Measurements from ENCODE around the gene HSD17B11.
"Not testable (repeated sequence)": the region's sequence is repeated elsewhere in the genome, so short reads cannot be mapped to it uniquely, and the experiment has no call there.

Gene HSD17B11

DNA sequence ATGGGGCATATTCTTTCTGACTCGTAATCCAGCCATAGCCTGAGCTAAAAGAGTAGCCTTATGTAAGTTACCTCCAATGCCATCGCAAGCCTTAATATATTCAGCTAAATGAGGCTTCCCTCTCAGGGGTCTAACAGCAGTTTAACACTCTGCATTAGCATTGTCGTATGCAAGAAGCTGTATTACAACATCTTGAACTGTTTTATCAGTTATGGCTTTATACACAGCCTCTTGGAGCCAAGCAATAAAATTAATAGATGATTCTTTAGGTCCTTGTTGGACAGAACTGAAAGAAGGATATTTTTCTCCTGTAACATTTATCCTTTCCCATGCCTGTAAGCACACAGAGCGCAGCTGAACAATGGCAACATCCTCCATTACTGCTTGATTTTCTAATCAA, 15.9 kb upstream of the HSD17B11 start:
- not testable (repeated sequence) for H3K27ac ChIP-seq (ENCODE audit: low read depth, low read length); H3K4me1 ChIP-seq (ENCODE audit: control insufficient read depth in 5 of 5, insufficient read depth in 5 of 5, low read length in 5 of 5); H3K27me3 ChIP-seq (ENCODE audit: control insufficient read depth in 5 of 5, insufficient read depth in 4 of 5, low read length in 5 of 5); H3K9me3 ChIP-seq (ENCODE audit: control insufficient read depth in 5 of 5, low read length in 5 of 5); H3K4me3 ChIP-seq (ENCODE audit: low read depth in 1 of 5, low read length in 5 of 5); H3K9ac ChIP-seq (ENCODE audit: low read length in 5 of 5); H3K36me3 ChIP-seq (ENCODE audit: control insufficient read depth in 5 of 5, insufficient read depth in 5 of 5, low read length in 5 of 5)

DNA sequence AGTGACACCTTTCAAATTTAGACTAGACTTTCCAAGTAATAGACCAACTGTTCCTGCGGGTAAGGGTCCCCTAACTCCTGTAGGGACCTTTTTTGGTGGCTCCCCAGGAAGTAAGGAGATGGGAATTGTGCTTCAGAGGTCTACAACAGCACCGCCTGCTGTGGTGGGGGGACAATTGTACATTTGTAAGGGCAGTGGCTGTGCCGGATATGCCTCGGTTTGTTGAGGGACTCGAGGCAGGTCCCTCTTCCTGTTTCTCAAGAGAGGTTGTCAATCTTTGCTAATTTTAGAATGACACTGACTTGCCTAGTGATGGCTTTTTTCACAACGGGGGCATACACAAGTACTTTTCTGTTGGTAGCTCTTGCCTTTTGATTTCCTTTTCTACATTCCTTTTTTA, 15.5 kb upstream of the HSD17B11 start:
- no peak overlapping the region for H3K27ac ChIP-seq (ENCODE audit: low read depth, low read length)

DNA sequence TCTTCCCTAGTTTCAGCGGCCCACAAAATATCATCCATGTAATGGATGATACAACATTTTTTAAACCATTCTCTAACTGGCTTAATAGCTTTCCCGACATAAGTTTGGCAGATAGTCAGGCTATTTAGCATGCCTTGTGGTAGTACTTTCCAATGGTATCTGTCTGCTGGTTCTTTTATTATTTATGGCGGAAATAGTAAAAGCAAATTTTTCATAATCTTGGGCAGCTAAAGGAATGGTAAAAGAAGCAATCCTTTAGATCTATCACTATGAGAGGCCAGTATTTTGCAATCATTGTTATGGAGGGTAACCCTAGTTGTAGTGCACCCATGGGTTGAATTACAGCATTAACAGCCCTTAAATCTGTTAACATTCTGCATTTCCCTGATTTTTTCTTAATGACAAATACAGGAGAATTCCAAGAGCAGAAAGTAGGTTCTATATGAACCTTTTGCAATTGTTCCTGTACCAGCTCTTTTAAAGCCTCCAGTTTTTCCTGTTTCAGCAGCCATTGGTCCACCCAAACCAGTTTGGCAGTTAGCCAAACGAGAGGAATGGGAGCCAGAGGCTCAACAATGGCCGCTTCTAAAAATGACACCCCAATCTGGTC, 14.3 kb upstream of the HSD17B11 start:
- no peak overlapping the region for H3K9ac ChIP-seq (ENCODE audit: low read length in 5 of 5)
- H3K4me3 ChIP-seq (ENCODE audit: low read depth in 1 of 5, low read length in 5 of 5): no peak overlapping the region
- H3K27ac ChIP-seq (ENCODE audit: low read depth, low read length): no peak overlapping the region
- no peaks in the 10 kb centered on the region for H3K9me3 ChIP-seq (ENCODE audit: control insufficient read depth in 5 of 5, low read length in 5 of 5)
- H3K4me1 ChIP-seq (ENCODE audit: control insufficient read depth in 5 of 5, insufficient read depth in 5 of 5, low read length in 5 of 5): peaks cover 0 to 6% (median 0%) of the 10 kb centered on the region in 5 donors
- H3K27me3 ChIP-seq (ENCODE audit: control insufficient read depth in 5 of 5, insufficient read depth in 4 of 5, low read length in 5 of 5): peaks cover 0 to 6% (median 0%) of the 10 kb centered on the region in 5 donors
- H3K36me3 ChIP-seq (ENCODE audit: control insufficient read depth in 5 of 5, insufficient read depth in 5 of 5, low read length in 5 of 5): no peaks in the 10 kb centered on the region

More for the DNA sequence above, 15.5 kb upstream of the HSD17B11 start:
- H3K4me3 ChIP-seq (ENCODE audit: low read depth in 1 of 5, low read length in 5 of 5): no peak overlapping the region
- H3K4me1 ChIP-seq (ENCODE audit: control insufficient read depth in 5 of 5, insufficient read depth in 5 of 5, low read length in 5 of 5): peaks cover 0 to 6% (median 0%) of the 10 kb centered on the region in 5 donors
- no peaks in the 10 kb centered on the region for H3K9me3 ChIP-seq (ENCODE audit: control insufficient read depth in 5 of 5, low read length in 5 of 5)
- H3K27me3 ChIP-seq (ENCODE audit: control insufficient read depth in 5 of 5, insufficient read depth in 4 of 5, low read length in 5 of 5): peaks cover 0 to 6% (median 0%) of the 10 kb centered on the region in 5 donors
- no peaks in the 10 kb centered on the region for H3K36me3 ChIP-seq (ENCODE audit: control insufficient read depth in 5 of 5, insufficient read depth in 5 of 5, low read length in 5 of 5)
- no peak overlapping the region for H3K9ac ChIP-seq (ENCODE audit: low read length in 5 of 5)

DNA sequence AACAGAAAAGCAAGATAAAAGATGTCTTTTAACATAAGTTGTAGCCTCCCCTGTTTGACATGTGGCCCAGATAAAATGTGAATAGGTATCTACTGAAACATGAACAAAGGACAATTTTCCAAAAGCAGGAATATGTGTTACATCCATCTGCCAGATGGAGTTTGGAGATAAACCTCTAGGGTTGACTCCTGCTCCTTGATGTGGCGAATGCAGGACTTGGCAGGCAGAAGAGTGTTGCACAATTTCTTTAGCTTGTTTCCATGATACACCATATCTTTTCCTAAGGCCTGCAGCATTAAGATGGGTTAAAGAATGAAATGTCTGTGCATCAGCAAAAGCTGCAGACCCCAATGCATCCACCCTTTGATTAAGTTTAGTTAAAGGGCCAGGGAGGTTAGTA, 12.7 kb upstream of the HSD17B11 start:
- not testable (repeated sequence) for H3K27me3 ChIP-seq (ENCODE audit: control insufficient read depth in 5 of 5, insufficient read depth in 4 of 5, low read length in 5 of 5); H3K9ac ChIP-seq (ENCODE audit: low read length in 5 of 5); H3K4me3 ChIP-seq (ENCODE audit: low read depth in 1 of 5, low read length in 5 of 5); H3K27ac ChIP-seq (ENCODE audit: low read depth, low read length); H3K4me1 ChIP-seq (ENCODE audit: control insufficient read depth in 5 of 5, insufficient read depth in 5 of 5, low read length in 5 of 5); H3K36me3 ChIP-seq (ENCODE audit: control insufficient read depth in 5 of 5, insufficient read depth in 5 of 5, low read length in 5 of 5); H3K9me3 ChIP-seq (ENCODE audit: control insufficient read depth in 5 of 5, low read length in 5 of 5)

DNA sequence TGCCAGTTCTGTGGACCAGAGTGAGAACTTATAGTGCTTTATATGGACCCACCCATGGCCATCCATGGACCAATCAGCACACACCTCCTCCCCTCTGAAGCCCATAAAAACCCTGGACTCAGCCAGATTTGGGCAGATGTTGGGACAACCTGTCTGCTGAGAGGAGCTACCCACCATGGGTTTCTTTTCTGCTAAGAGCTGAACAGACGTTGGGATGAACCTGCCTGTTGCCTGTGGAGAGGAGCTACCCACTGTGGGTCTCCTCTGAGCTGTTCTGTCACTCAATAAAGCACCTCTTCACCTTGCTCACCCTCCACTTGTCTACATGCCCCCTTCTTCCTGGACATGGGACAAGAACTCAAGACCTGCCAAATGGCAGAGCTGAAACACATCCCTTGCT, 9.0 kb upstream of the HSD17B11 start:
- no peaks in the 10 kb centered on the region for H3K36me3 ChIP-seq (ENCODE audit: control insufficient read depth in 5 of 5, insufficient read depth in 5 of 5, low read length in 5 of 5)
- no peak overlapping the region for H3K9ac ChIP-seq (ENCODE audit: low read length in 5 of 5)
- no peak overlapping the region for H3K4me3 ChIP-seq (ENCODE audit: low read depth in 1 of 5, low read length in 5 of 5)
- no peaks in the 10 kb centered on the region for H3K9me3 ChIP-seq (ENCODE audit: control insufficient read depth in 5 of 5, low read length in 5 of 5)
- H3K4me1 ChIP-seq (ENCODE audit: control insufficient read depth in 5 of 5, insufficient read depth in 5 of 5, low read length in 5 of 5): no peaks in the 10 kb centered on the region
- no peaks in the 10 kb centered on the region for H3K27me3 ChIP-seq (ENCODE audit: control insufficient read depth in 5 of 5, insufficient read depth in 4 of 5, low read length in 5 of 5)
- no peak overlapping the region for H3K27ac ChIP-seq (ENCODE audit: low read depth, low read length)

DNA sequence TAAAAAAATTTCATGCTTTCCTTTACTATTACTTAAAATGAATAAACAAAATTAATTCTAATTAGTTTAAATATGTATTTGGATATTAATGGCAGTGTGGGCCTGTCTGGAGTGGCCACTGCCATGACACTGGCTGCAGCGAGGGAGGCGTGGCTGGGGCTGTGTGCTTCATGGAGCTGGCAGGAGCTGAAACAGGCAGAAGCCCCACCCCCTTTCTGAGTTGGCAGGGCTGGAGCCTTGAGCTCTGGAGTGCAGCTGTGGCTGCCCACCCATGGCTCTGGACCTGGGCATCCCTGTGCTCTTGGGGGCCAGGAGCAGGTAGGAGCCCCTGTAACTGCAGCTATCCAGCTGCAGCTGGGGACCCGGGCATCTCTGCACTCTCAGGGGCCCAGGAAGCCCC, 8.2 kb upstream of the HSD17B11 start:
- H3K4me3 ChIP-seq (ENCODE audit: low read depth in 1 of 5, low read length in 5 of 5): no peak overlapping the region
- H3K9me3 ChIP-seq (ENCODE audit: control insufficient read depth in 5 of 5, low read length in 5 of 5): no peaks in the 10 kb centered on the region
- no peaks in the 10 kb centered on the region for H3K4me1 ChIP-seq (ENCODE audit: control insufficient read depth in 5 of 5, insufficient read depth in 5 of 5, low read length in 5 of 5)
- no peaks in the 10 kb centered on the region for H3K27me3 ChIP-seq (ENCODE audit: control insufficient read depth in 5 of 5, insufficient read depth in 4 of 5, low read length in 5 of 5)
- H3K36me3 ChIP-seq (ENCODE audit: control insufficient read depth in 5 of 5, insufficient read depth in 5 of 5, low read length in 5 of 5): no peaks in the 10 kb centered on the region
- no peak overlapping the region for H3K9ac ChIP-seq (ENCODE audit: low read length in 5 of 5)
- no peak overlapping the region for H3K27ac ChIP-seq (ENCODE audit: low read depth, low read length)

DNA sequence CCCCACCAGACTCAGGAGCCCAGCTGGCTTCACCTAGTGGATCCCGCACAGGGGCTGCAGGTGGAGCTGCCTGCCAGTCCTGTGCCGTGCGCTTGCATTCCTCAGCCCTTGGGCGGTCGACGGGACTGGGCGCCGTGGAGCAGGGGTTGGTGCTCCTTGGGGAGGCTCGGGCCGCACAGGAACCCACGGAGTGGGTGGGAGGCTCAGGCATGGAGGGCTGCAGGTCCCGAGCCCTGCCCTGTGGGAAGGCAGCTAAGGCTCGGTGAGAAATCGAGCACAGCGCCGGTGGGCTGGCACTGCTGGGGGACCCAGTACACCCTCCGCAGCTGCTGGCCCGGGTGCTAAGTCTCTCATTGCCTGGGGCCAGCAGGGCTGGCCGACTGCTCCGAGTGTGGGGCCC, 4.9 kb upstream of the HSD17B11 start:
- not testable (repeated sequence) for H3K4me3 ChIP-seq (ENCODE audit: low read depth in 1 of 5, low read length in 5 of 5); H3K9me3 ChIP-seq (ENCODE audit: control insufficient read depth in 5 of 5, low read length in 5 of 5)

DNA sequence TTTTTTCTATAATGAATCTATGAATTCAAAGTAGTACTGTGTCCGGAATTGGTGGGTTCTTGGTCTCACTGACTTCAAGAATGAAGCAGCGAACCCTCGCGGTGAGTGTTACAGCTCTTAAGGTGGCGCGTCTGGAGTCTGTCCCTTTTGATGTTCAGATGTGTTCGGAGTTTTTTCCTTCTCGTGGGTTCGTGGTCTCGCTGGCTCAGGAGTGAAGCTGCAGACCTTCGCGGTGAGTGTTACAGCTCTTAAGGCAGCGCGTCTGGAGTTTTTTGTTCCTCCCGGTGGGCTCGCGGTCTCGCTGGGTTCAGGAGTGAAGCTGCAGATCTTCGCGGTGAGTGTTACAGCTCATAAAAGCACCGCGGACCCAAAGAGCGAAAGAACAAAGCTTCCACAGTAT, 4.1 kb upstream of the HSD17B11 start:
- H3K9me3 ChIP-seq (ENCODE audit: control insufficient read depth in 5 of 5, low read length in 5 of 5); H3K4me3 ChIP-seq (ENCODE audit: low read depth in 1 of 5, low read length in 5 of 5); H3K36me3 ChIP-seq (ENCODE audit: control insufficient read depth in 5 of 5, insufficient read depth in 5 of 5, low read length in 5 of 5); H3K9ac ChIP-seq (ENCODE audit: low read length in 5 of 5); H3K27me3 ChIP-seq (ENCODE audit: control insufficient read depth in 5 of 5, insufficient read depth in 4 of 5, low read length in 5 of 5); H3K27ac ChIP-seq (ENCODE audit: low read depth, low read length): not testable (repeated sequence)
- peaks cover 0 to 13% (median 6%) of the 10 kb centered on the region in 5 donors for H3K4me1 ChIP-seq (ENCODE audit: control insufficient read depth in 5 of 5, insufficient read depth in 5 of 5, low read length in 5 of 5)

More for the DNA sequence above, 4.9 kb upstream of the HSD17B11 start:
- H3K27me3 ChIP-seq (ENCODE audit: control insufficient read depth in 5 of 5, insufficient read depth in 4 of 5, low read length in 5 of 5); H3K4me1 ChIP-seq (ENCODE audit: control insufficient read depth in 5 of 5, insufficient read depth in 5 of 5, low read length in 5 of 5); H3K36me3 ChIP-seq (ENCODE audit: control insufficient read depth in 5 of 5, insufficient read depth in 5 of 5, low read length in 5 of 5); H3K27ac ChIP-seq (ENCODE audit: low read depth, low read length); H3K9ac ChIP-seq (ENCODE audit: low read length in 5 of 5): not testable (repeated sequence)

DNA sequence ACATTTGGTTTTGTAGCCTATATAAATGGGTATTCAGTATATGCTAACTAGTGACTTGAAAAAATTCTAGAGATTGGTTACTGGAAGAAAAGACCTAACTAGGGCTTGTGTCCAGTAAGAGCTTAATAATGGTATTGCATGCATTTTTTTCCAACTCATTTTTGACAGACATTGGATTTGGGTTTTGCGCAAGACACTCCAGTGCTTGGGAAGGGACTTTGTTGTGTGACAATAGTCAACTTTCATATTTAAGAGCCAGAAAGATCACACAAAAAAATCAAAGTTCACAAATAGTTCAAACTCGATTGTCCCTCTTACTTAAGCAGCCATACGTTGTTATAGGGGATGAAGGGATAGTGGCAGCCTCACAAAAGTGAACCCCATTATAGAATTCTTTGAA, 1.2 kb upstream of the HSD17B11 start:
- H3K4me3 ChIP-seq (ENCODE audit: low read depth in 1 of 5, low read length in 5 of 5): peak overlapping the region in 1 of 5 donors; percentile 91
- H3K9ac ChIP-seq (ENCODE audit: low read length in 5 of 5): peak overlapping the region in 1 of 5 donors; percentile 80
- H3K27ac ChIP-seq (ENCODE audit: low read depth, low read length): peak overlapping the region; percentile 87
- peaks cover 0 to 5% (median 3%) of the 10 kb centered on the region in 5 donors for H3K9me3 ChIP-seq (ENCODE audit: control insufficient read depth in 5 of 5, low read length in 5 of 5)
- peaks cover 0 to 30% (median 15%) of the 10 kb centered on the region in 5 donors for H3K4me1 ChIP-seq (ENCODE audit: control insufficient read depth in 5 of 5, insufficient read depth in 5 of 5, low read length in 5 of 5)
- no peaks in the 10 kb centered on the region for H3K27me3 ChIP-seq (ENCODE audit: control insufficient read depth in 5 of 5, insufficient read depth in 4 of 5, low read length in 5 of 5)
- H3K36me3 ChIP-seq (ENCODE audit: control insufficient read depth in 5 of 5, insufficient read depth in 5 of 5, low read length in 5 of 5): no peaks in the 10 kb centered on the region

DNA sequence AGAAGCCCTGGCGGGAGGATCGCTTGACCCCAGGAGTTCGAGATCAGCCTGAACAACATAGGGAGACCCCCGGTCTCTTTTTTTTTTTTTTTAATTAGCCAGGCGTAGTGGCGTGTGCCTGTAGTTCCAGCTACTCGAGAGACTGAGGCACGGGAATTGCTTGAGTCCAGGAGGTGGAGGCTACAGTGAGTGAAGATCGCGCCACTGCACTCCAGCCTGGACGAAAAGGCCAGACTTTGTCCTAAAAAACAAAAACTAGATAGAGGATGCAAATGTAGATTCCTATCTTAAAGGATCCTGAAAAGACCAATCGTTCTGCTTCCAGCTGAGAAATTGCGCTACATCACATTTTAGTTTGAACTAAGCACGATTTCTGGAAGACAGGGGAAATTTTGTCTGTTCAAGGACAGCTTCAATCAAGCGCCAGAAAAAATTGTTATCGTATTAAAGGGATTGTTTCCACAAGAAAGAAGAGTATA, 627 bp upstream of the HSD17B11 start:
- no peaks in the 10 kb centered on the region for H3K27me3 ChIP-seq (ENCODE audit: control insufficient read depth in 5 of 5, insufficient read depth in 4 of 5, low read length in 5 of 5)
- no peaks in the 10 kb centered on the region for H3K36me3 ChIP-seq (ENCODE audit: control insufficient read depth in 5 of 5, insufficient read depth in 5 of 5, low read length in 5 of 5)
- H3K4me3 ChIP-seq (ENCODE audit: low read depth in 1 of 5, low read length in 5 of 5): peak overlapping the region; percentile 80 to 91 (median 81)
- peaks cover 0 to 5% (median 3%) of the 10 kb centered on the region in 5 donors for H3K9me3 ChIP-seq (ENCODE audit: control insufficient read depth in 5 of 5, low read length in 5 of 5)
- H3K27ac ChIP-seq (ENCODE audit: low read depth, low read length): peak overlapping the region; percentile 87
- peaks cover 0 to 33% (median 16%) of the 10 kb centered on the region in 5 donors for H3K4me1 ChIP-seq (ENCODE audit: control insufficient read depth in 5 of 5, insufficient read depth in 5 of 5, low read length in 5 of 5)
- peak overlapping the region; percentile 58 to 98 (median 85) for H3K9ac ChIP-seq (ENCODE audit: low read length in 5 of 5)

All from subcutaneous abdominal adipose tissue (tissue), 5 donors.